Activated T-helper 2 cell treated with anti-CD3 and anti-CD28 coated beads, Interferon-gamma antibody, Interleukin-2, Interleukin-4, amounts not matched to agents 10 μg/mL and 5 μg/mL and 100 μg/mL, durations not matched to agents 14 hours and 24 hours and 36 hours (primary cell): ENCODE results near the gene FYCO1. TPM values are rescaled to one million over a fixed set of nuclear protein-coding genes. Genes with fewer than 3 reads are reported as not detected.

ENCODE experiments used
- DNase-seq: peaks from one replicate; pipeline ENCODE4 v3.0.0; 2021; ENCODE audit warnings: low spot score
- H3K27ac Mint-ChIP-seq: one replicate; pipeline ENCODE4 v1.8.0; 2021; ENCODE audit warnings: mixed read lengths
- H3K27me3 Mint-ChIP-seq: one replicate; pipeline ENCODE4 v1.8.0; 2021; ENCODE audit warnings: low read depth, mixed read lengths
- H3K36me3 Mint-ChIP-seq: one replicate; pipeline ENCODE4 v1.8.0; 2021; ENCODE audit warnings: low read depth, mixed read lengths
- H3K4me1 Mint-ChIP-seq: one replicate; pipeline ENCODE4 v1.8.0; 2021; ENCODE audit warnings: low read depth, mixed read lengths
- H3K4me3 Mint-ChIP-seq: one replicate; pipeline ENCODE4 v1.8.0; 2021; ENCODE audit warnings: low read depth, mild to moderate bottlenecking, moderate library complexity, mixed read lengths
- H3K9me3 Mint-ChIP-seq: one replicate; pipeline ENCODE4 v1.8.0; 2021; ENCODE audit warnings: mixed read lengths
- intact Hi-C: fragments of 100-400 bp; cut with micrococcal nuclease; formaldehyde crosslinking; loops from one replicate; pipeline ENCODE4 v1.15.1; 2023
- total RNA-seq: library from RNA; stranded (reverse); gene quantifications from 2 replicates; pipeline ENCODE4 v1.2.3, GENCODE V29; 2022

The FYCO1 gene
- total RNA-seq, 1 donor from 2014 or later = 20.2 TPM

DNA sequence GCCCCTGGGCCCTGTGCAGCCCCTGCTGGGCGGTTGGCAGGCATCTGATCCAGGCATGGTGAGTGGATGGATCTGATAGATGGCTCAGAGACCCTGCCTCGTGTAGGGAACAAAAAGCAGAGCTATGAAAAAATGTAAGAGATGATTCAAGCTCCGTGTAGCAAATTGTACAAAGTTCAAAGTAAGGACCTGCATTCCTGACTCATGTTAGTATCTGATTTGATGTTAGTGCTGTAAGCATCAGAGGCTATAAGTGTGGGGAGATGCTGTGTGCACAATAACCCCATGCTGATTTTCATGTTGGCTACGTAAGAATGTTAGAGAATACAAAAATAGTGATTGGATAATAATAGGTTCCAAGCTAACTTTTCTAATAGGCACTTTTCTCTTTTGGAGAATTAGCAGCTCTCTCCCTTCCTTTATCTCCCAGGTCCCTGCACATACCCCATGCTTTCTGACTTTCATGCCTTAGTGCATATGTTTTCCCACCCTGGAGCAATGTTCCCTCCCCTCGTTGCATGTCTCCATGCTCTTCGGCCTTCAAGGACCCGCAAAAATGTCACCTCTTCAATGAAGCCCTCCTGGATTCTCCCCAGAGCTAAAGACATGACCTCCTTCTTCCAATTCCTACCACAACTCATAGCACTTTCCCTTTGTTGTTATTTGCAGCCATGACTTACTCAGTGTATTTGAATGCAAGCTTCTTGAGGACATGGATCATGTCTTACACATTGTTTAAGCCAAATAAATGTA, 107.7 kb downstream of the FYCO1 start:
- Mint-ChIP-seq H3K9me3 (no peaks in the 10 kb centered on the region), H3K27me3 (peaks cover 70% of the 10 kb centered on the region), H3K4me3 (no peak overlapping the region), H3K4me1 (peaks cover 12% of the 10 kb centered on the region), H3K36me3 (no peaks in the 10 kb centered on the region), H3K27ac (no peak overlapping the region)
- intact Hi-C loops = no loop called here
- no peak for DNase-seq

DNA sequence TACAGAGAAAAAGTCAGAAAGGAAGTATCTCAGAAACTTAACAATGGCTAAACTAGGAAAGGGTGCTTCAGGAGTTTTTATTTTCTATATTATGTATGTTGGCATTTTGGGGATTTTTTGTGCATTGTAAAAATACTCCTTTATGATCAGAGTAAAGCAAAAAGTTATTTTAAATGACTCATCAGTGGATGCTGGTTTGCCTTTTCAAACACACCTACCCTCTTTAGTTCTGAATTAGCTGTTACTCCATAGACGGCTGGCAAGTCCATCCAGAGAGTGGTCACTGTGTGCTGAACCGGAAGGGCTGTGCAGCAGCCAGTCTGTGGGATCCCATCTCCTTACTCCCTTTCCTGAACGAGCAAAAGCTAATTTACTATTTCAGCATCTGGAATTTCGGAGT, 108.3 kb downstream of the FYCO1 start:
- peaks cover 12% of the 10 kb centered on the region for H3K4me1 Mint-ChIP-seq
- H3K36me3 Mint-ChIP-seq = no peaks in the 10 kb centered on the region
- no peaks in the 10 kb centered on the region for H3K9me3 Mint-ChIP-seq
- peaks cover 69% of the 10 kb centered on the region for H3K27me3 Mint-ChIP-seq
- no peak overlapping the region for H3K4me3 Mint-ChIP-seq
- intact Hi-C loops = no loop called here
- no peak overlapping the region for H3K27ac Mint-ChIP-seq
- DNase-seq = no peak

DNA sequence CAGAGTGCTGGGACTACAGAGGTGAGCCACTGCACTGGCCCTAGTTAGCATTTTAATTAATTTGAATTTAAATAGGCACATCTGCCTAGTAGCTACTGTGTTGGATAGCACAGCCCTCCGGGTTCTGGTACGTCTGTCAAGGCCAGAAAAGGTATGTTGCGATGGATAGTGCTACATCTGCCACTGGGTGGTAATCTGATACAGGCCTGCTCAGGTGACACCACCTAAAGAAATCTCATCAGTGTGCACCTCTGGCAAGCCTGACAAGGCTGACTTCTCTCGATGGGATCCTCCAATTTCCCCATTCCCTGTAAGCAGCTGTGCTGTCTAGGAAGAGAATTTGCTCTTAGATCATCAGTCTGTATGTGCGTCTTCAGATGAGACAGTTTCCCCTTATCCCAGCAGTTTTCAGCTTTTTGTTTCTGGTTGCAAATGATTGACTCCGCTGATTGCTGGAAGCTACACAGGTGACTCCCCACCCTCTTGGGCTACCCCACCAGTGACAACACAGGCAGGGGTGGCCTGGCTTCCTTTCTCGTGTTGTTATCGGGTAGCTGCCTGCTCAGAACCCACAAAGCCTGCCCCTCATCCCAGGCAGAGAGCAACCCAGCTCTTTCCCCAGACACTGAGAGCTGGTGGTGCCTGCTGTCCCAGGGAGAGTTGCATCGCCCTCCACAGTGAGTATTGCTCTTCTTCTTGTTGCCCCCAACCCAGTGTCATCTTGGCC, 109.5 kb downstream of the FYCO1 start, which contains the start of gene CCR9:
CCR9 (plus strand) TSS at position 565 of the 727 bp plus-strand sequence. CDS start 8,391 bp downstream, outside the sequence.
- intact Hi-C loops = no loop called here
- no peak for DNase-seq
- Mint-ChIP-seq H3K27me3 (peaks cover 63% of the 10 kb centered on the region), H3K36me3 (no peaks in the 10 kb centered on the region), H3K9me3 (no peaks in the 10 kb centered on the region), H3K4me3 (no peak within 1 kb of the TSS), H3K4me1 (peaks cover 17% of the 10 kb centered on the region), H3K27ac (no peak within 1 kb of the TSS)

DNA sequence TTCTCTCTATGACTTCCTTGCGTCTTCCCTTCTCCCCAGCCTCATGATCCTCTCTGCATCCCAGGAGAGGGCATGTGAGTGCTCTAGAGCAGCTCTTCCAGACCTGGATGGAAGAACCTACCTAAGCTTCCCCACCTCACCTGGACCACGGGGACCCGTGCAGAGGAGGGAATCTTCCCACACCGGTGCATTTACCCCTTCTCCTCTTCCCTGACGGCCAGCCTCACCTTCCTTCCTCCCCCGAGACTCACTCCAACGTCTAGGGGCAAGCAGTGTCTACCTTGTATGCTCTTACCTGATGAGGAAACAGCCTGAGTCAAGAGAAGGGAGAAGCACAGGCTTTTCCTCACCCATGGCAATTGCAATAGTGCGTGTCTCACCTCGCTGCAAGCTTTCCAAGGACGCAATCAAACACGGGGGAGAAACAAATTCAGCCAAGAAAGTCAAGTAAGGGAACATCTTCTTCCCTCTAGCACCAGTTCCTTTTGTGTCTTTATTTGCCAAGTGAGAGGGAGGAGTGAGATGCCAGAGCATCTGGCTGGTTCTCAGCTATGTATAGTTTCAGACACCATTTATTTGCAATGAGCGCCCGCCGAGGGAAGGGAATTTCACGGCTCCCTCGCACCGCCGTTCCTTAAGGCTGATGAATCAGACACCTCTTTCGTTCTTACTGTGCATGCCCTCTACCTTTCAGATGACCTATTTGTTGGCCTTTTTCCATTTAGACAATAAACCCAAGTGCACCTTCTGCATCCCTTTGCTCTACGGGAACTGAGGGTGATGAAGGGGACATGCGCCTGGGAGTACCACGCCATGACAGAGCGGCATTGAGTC, 111.0 kb downstream of the FYCO1 start:
- Mint-ChIP-seq H3K27me3 (peaks cover 56% of the 10 kb centered on the region), H3K4me3 (no peak overlapping the region), H3K9me3 (no peaks in the 10 kb centered on the region), H3K27ac (no peak overlapping the region), H3K4me1 (peaks cover 24% of the 10 kb centered on the region), H3K36me3 (no peaks in the 10 kb centered on the region)
- no peak for DNase-seq
- intact Hi-C loops = no loop called here

DNA sequence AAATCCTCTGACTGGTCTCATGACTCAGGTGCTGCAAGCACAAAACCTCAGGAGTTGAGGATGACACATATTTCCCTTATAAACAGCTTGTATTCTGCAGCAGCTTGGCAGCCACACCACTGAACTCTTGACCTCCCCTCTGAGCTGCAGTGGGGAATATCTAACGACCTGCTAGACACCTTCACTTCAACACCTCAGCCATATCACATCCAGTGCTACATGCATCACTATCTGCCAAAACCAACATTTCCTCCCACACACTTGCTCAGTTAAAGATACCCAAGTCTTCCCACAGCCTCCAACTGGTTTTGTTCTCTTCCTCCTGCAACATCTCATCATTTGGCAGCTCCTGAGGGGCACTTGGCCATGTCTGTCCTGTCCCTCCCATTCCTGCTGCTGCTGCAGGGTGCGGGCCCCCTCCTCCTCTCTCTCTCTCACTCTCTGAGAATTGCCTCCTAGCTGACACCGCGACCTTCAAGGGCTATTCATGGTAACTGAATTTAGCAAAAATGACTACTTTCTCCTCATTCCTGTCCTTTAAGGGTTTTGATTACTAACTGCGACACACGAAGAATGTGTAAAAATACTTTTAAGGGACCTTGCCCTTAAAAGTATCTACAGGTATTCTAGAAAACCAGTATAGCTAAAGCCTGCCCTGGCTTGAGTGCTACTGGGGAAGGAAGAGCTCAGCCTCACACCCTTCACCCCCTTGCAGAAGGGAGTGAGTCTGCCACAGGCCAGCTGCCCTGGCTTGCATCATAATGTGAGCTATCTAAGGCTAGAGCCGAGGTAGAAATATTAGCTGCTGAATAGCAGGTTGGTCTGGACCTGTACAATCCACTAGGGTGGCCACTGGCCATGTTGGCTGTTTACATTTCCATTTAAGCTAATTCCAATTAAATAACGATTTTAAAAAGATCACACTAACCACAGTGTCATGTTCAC, 114.3 kb downstream of the FYCO1 start:
- peaks cover 17% of the 10 kb centered on the region for H3K4me1 Mint-ChIP-seq
- H3K4me3 Mint-ChIP-seq = no peak overlapping the region
- peak overlapping the region; percentile 22 for H3K27ac Mint-ChIP-seq
- intact Hi-C loops = loop anchor here (1.0 kb wide), 3 partner anchors 11 to 34 kb away; no protein-coding TSS in a partner anchor
- H3K9me3 Mint-ChIP-seq = no peaks in the 10 kb centered on the region
- DNase-seq = no peak
- peaks cover 61% of the 10 kb centered on the region for H3K27me3 Mint-ChIP-seq
- H3K36me3 Mint-ChIP-seq = no peaks in the 10 kb centered on the region

DNA sequence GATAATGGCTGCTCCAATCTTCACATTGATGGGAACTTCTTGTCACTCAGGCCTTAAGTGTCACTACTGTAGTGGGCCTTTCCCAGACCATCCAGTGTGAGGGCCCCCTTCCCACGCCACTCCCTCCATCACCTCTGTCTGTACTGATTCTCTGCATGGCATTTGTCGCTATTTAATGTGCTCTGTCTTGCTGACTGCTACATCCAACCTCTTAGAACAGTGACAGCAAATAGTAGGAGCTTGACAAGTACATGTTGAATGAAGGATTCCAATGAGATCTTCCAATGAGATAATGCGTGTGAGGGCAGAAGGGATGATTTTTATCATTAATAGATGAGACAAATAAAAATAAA, 114.9 kb downstream of the FYCO1 start:
- Mint-ChIP-seq H3K4me1 (peaks cover 17% of the 10 kb centered on the region), H3K4me3 (no peak overlapping the region)
- intact Hi-C loops = loop anchor here (1.0 kb wide), 3 partner anchors 10 to 35 kb away; no protein-coding TSS in a partner anchor

DNA sequence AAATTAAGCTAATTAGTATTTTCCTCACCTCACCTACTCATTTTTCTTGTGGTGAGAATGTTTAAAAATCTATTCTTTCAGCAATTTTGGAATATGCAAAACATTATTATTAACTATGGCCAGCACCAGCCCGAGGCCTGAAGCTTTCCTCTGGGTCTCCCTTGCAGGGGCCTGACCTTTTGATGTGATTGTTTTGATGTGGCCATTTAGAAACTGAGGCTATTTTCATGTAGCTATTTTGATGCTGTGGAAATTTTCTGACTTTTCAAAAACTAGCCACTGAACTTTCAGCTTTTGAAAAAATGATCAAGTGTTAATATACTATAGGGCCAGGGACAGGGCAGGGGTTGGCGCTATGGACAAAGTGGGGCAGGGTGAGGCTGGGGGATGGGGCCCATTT, 117.5 kb downstream of the FYCO1 start:
- Mint-ChIP-seq H3K27ac (no peak overlapping the region), H3K27me3 (peaks cover 62% of the 10 kb centered on the region), H3K36me3 (no peaks in the 10 kb centered on the region), H3K4me3 (no peak overlapping the region), H3K9me3 (peaks cover 6% of the 10 kb centered on the region), H3K4me1 (peaks cover 15% of the 10 kb centered on the region)
- intact Hi-C loops = no loop called here
- DNase-seq = no peak

More for the DNA sequence above, 114.9 kb downstream of the FYCO1 start:
- no peak overlapping the region for H3K27ac Mint-ChIP-seq
- H3K9me3 Mint-ChIP-seq = no peaks in the 10 kb centered on the region
- H3K27me3 Mint-ChIP-seq = peaks cover 60% of the 10 kb centered on the region
- no peaks in the 10 kb centered on the region for H3K36me3 Mint-ChIP-seq
- DNase-seq = no peak

DNA sequence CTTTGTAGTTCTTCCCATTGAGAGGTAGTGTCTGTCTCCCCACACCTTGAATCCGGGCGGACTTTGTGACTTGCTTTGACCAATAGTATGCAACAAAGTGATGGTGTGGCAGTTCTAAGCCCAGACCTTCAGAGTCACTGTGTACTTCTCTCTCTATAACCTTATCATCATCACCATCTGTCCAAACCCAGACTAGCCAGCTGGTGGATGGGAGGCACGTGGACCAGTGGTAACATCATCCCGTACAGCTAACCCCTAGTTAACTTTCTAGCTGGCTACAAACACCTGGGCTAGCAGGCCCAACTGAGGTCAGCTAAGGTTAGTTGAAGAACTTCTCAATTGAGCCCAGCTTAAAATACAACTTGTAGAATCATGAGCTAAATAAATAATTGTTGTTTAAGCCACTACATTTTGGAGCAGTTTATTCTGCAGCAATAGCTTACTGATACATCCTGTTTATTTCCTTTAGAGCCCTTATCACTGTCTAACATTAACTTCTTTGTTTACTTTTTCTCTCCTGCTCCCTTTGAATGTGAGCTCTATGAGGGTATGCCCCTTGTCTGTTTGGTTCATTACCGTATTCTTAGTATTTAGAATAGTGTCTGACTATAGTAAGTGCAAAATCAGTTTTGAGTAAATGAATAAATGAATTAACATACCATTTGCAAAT, 120.8 kb downstream of the FYCO1 start:
- intact Hi-C loops = no loop called here
- Mint-ChIP-seq H3K27me3 (peaks cover 74% of the 10 kb centered on the region), H3K4me1 (peaks cover 13% of the 10 kb centered on the region), H3K4me3 (no peak overlapping the region), H3K27ac (no peak overlapping the region), H3K9me3 (peaks cover 6% of the 10 kb centered on the region), H3K36me3 (no peaks in the 10 kb centered on the region)
- DNase-seq = no peak

DNA sequence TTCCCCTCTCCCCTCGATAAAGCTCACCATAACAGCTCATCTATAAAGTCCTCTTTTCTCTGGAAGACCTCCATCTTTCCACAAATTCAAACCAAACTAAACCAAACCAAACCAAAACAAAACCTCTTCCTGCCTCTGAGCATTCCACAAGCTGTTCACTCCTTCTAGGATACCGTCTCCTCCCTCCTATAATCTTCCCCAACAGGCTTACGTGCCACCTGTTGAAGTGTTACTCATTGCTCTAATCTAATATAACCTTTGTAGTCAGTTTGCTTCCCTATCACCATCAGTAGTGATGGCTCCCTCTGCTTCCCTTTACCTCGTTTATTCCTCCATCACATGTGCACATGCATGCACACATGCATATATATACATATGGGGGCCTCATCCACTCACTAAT, 122.0 kb downstream of the FYCO1 start:
- intact Hi-C loops = no loop called here
- H3K4me3 Mint-ChIP-seq = no peak overlapping the region
- H3K9me3 Mint-ChIP-seq = peaks cover 6% of the 10 kb centered on the region
- H3K4me1 Mint-ChIP-seq = peaks cover 18% of the 10 kb centered on the region
- H3K27me3 Mint-ChIP-seq = peaks cover 74% of the 10 kb centered on the region
- DNase-seq = no peak
- no peak overlapping the region for H3K27ac Mint-ChIP-seq
- no peaks in the 10 kb centered on the region for H3K36me3 Mint-ChIP-seq

DNA sequence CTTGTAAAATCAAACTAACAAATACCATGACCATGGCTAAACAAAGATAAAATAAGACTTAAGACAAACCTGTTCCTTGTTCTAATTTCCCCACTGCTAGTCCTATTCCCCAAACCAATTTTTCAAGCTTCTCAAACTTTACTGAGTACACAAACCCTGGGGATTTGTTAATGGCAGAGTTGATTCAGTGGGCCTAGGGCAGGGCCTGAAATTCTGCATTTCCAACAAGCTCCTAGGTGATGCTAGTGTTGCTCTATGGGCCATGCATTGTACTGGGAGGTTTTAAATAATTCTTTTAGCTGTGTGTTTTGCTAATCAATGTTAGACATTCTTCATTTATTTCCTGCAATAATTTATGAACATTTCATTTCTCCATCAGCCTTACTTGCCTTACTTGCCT, 122.6 kb downstream of the FYCO1 start:
- Mint-ChIP-seq H3K9me3 (peaks cover 6% of the 10 kb centered on the region), H3K4me1 (peaks cover 21% of the 10 kb centered on the region), H3K36me3 (no peaks in the 10 kb centered on the region), H3K27ac (no peak overlapping the region), H3K27me3 (peaks cover 75% of the 10 kb centered on the region), H3K4me3 (no peak overlapping the region)
- no peak for DNase-seq
- intact Hi-C loops = no loop called here

DNA sequence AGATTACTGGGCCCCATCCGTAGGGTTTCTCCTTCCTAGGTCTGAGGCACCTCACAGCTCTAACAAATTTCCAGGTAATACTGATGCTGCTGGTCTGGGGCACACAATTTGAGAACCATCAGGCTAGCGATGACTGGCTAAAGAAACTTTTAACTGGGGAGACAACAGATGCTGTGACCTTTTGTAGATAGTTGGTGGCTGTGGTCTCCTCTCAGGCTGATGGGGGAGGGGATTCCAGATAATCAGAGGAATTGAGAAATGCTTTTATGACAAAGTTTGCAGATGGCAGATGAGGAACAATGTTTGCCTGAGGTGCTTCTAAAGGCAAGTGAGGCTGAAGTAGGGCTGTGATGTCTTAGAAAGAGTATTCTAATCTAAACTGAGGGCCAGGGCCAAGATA, 123.1 kb downstream of the FYCO1 start:
- Mint-ChIP-seq H3K36me3 (no peaks in the 10 kb centered on the region), H3K27ac (no peak overlapping the region), H3K27me3 (peaks cover 76% of the 10 kb centered on the region), H3K9me3 (peaks cover 6% of the 10 kb centered on the region), H3K4me1 (peaks cover 21% of the 10 kb centered on the region), H3K4me3 (no peak overlapping the region)
- DNase-seq = no peak
- intact Hi-C loops = no loop called here
